DND-41 (cell line): ENCODE results near the gene PEX19.

Source experiments
- ATAC-seq: fragments of 200-7000 bp; cut with Tn5 transposase; 3 replicates; pipeline ENCODE4 v1.9.1; 2021; ENCODE audit warnings: low read depth; ENCODE audit not compliant: insufficient read depth
- DNase-seq: peaks from one replicate; pipeline ENCODE4 v3.0.0-alpha.2; 2020
- H2AFZ ChIP-seq: 2 replicates; pipeline ENCODE4 v1.6.0; 2012; ENCODE audit warnings: low read depth, low read length
- H3K27ac ChIP-seq: 2 replicates; pipeline ENCODE4 v1.5.1; 2012; ENCODE audit warnings: low read length, inconsistent platforms
- H3K27me3 ChIP-seq: fragments of 200-600 bp; sonication (generic); 2 replicates; pipeline ENCODE4 v1.6.0; 2012; ENCODE audit warnings: low read length, mild to moderate bottlenecking, inconsistent platforms; ENCODE audit not compliant: insufficient read depth, poor library complexity
- H3K36me3 ChIP-seq: 2 replicates; pipeline ENCODE4 v1.5.1; 2012; ENCODE audit warnings: low read length, inconsistent platforms; ENCODE audit not compliant: insufficient read depth
- H3K4me1 ChIP-seq: 2 replicates; pipeline ENCODE4 v1.5.1; 2012; ENCODE audit warnings: mild to moderate bottlenecking, low read length; ENCODE audit not compliant: insufficient read depth
- H3K4me2 ChIP-seq: 2 replicates; pipeline ENCODE4 v1.6.0; 2012; ENCODE audit warnings: mild to moderate bottlenecking, moderate library complexity, low read length, inconsistent platforms; ENCODE audit not compliant: insufficient read depth
- H3K4me3 ChIP-seq, 2 experiments: fragments of 200-600 bp in 1 of 2; shearing (Covaris generic) in 1 of 2; 2 replicates each; pipeline ENCODE4 v1.5.1; 2012 to 2016; ENCODE audit warnings: inconsistent platforms in 2 of 2, low read length in 2 of 2, mild to moderate bottlenecking in 2 of 2, low read depth in 1 of 2, moderate library complexity in 1 of 2
- H3K79me2 ChIP-seq: 2 replicates; pipeline ENCODE4 v1.6.0; 2012; ENCODE audit warnings: low read length, inconsistent platforms; ENCODE audit not compliant: insufficient read depth
- H3K9ac ChIP-seq: 2 replicates; pipeline ENCODE4 v1.6.0; 2012; ENCODE audit warnings: low read depth, mild to moderate bottlenecking, inconsistent platforms, low read length, moderate library complexity
- H3K9me3 ChIP-seq: 2 replicates; pipeline ENCODE4 v1.5.1; 2012; ENCODE audit warnings: low read length, moderate library complexity, mild to moderate bottlenecking, inconsistent platforms; ENCODE audit not compliant: insufficient read depth, severe bottlenecking
- H4K20me1 ChIP-seq: 2 replicates; pipeline ENCODE4 v1.6.0; 2012; ENCODE audit warnings: low read length; ENCODE audit not compliant: insufficient read depth
- CTCF ChIP-seq: IDR thresholded peaks from 2 replicates; pipeline ENCODE4 v1.5.1; 2012; ENCODE audit warnings: borderline replicate concordance, low read length, moderate library complexity, mild to moderate bottlenecking; ENCODE audit not compliant: poor library complexity, severe bottlenecking; ENCODE audit errors: extremely low read depth
- EZH2 ChIP-seq: IDR thresholded peaks from 3 replicates; pipeline ENCODE4 v1.6.1; 2012; ENCODE audit warnings: borderline replicate concordance, low read depth, mild to moderate bottlenecking, moderate library complexity, low read length, inconsistent platforms; ENCODE audit not compliant: severe bottlenecking

Gene PEX19

GRCh38 chr1:160251011-160251410 is 33.9 kb downstream of the PEX19 start:
- H3K4me2 ChIP-seq: no peak overlapping the region
- no peak for DNase-seq
- peaks cover 94% of the 10 kb centered on the region for H3K79me2 ChIP-seq
- H3K27ac ChIP-seq: no peak overlapping the region
- H2AFZ ChIP-seq: no peak overlapping the region
- no peaks in the 10 kb centered on the region for H3K9me3 ChIP-seq
- peaks cover 45% of the 10 kb centered on the region for H3K36me3 ChIP-seq
- no peak overlapping the region for H3K4me3 ChIP-seq
- no peak for TF ChIP-seq CTCF
- TF ChIP-seq EZH2: no peak
- no peaks in the 10 kb centered on the region for H3K4me1 ChIP-seq
- no peak for ATAC-seq
- no peaks in the 10 kb centered on the region for H3K27me3 ChIP-seq
- H3K9ac ChIP-seq: no peak overlapping the region
- H4K20me1 ChIP-seq: peaks cover 12% of the 10 kb centered on the region; the same call in 1 of the 2 replicates

- Histone ChIP-seq H4K20me1 (peaks cover 20% of the 10 kb centered on the region), H3K9me3 (no peaks in the 10 kb centered on the region), H3K27me3 (no peaks in the 10 kb centered on the region), H3K79me2 (peaks cover 77% of the 10 kb centered on the region), H3K36me3 (peaks cover 49% of the 10 kb centered on the region), H3K9ac (no peak overlapping the region), H3K4me2 (no peak overlapping the region), H2AFZ (no peak overlapping the region), H3K27ac (no peak overlapping the region), H3K4me1 (no peaks in the 10 kb centered on the region; the same call in 1 of the 2 replicates), H3K4me3 (no peak overlapping the region)
- no peak for TF ChIP-seq CTCF
- TF ChIP-seq EZH2: no peak
- DNase-seq (no peak), ATAC-seq (no peak)
Measured at GRCh38 chr1:160247053-160247452, 37.9 kb downstream of the PEX19 start.

- Histone ChIP-seq H4K20me1 (peaks cover 13% of the 10 kb centered on the region), H2AFZ (no peak overlapping the region), H3K4me2 (no peak overlapping the region), H3K4me3 (no peak overlapping the region), H3K36me3 (peaks cover 46% of the 10 kb centered on the region), H3K9ac (no peak overlapping the region), H3K9me3 (no peaks in the 10 kb centered on the region), H3K4me1 (no peaks in the 10 kb centered on the region; the same call in 1 of the 2 replicates), H3K79me2 (peaks cover 67% of the 10 kb centered on the region), H3K27ac (no peak overlapping the region), H3K27me3 (no peaks in the 10 kb centered on the region)
- ATAC-seq (no peak), DNase-seq (no peak)
- no peak for TF ChIP-seq CTCF
- TF ChIP-seq EZH2: no peak
Measured at GRCh38 chr1:160245434-160245833, 39.5 kb downstream of the PEX19 start.

GRCh38 chr1:160244209-160244608 is 40.7 kb downstream of the PEX19 start:
- peaks cover 14% of the 10 kb centered on the region for H4K20me1 ChIP-seq

More at GRCh38 chr1:160244209-160244608, 40.7 kb downstream of the PEX19 start:
- no peak overlapping the region for H3K27ac ChIP-seq
- H3K27me3 ChIP-seq: no peaks in the 10 kb centered on the region
- ATAC-seq (no peak), DNase-seq (no peak)
- H2AFZ ChIP-seq: no peak overlapping the region
- H3K4me3 ChIP-seq: no peak overlapping the region
- H3K79me2 ChIP-seq: peaks cover 58% of the 10 kb centered on the region
- H3K9ac ChIP-seq: no peak overlapping the region
- peaks cover 57% of the 10 kb centered on the region for H3K36me3 ChIP-seq
- H3K9me3 ChIP-seq: no peaks in the 10 kb centered on the region
- no peak for TF ChIP-seq CTCF
- no peak for TF ChIP-seq EZH2
- no peaks in the 10 kb centered on the region; the same call in 1 of the 2 replicates for H3K4me1 ChIP-seq
- H3K4me2 ChIP-seq: no peak overlapping the region
